Calu3 (cell line): ENCODE data around the gene TRIM63. TPM values are rescaled to one million over a fixed set of nuclear protein-coding genes. Genes with fewer than 3 reads are reported as not detected.

Experiments used
- BruUV-seq: library from RNA; stranded (reverse); fragments of 400-500 nt; replicated peaks from 2 replicates; lab custom pipeline; 2021; lab: Mats Ljungman, UMichigan
- CTCF ChIA-PET: fragments of 300-600 bp; sonication (Branson Sonifier 250); formaldehyde crosslinking; loops from one replicate; lab custom pipeline; 2022; ENCODE audit warnings: antibody characterized with exemption; lab: Charles Lee
- DNase-seq: peaks from one replicate; pipeline ENCODE4 v3.0.0; 2022
- H3K27ac Mint-ChIP-seq: one replicate; pipeline ENCODE4 v1.8.0; 2022; ENCODE audit warnings: mixed read lengths; ENCODE audit not compliant: unreplicated experiment
- H3K27me3 Mint-ChIP-seq: one replicate; pipeline ENCODE4 v1.8.0; 2022; ENCODE audit warnings: mixed read lengths; ENCODE audit not compliant: unreplicated experiment
- H3K36me3 Mint-ChIP-seq: one replicate; pipeline ENCODE4 v1.8.0; 2022; ENCODE audit warnings: mild to moderate bottlenecking, moderate library complexity, mixed read lengths; ENCODE audit not compliant: insufficient read depth, unreplicated experiment
- H3K4me1 Mint-ChIP-seq: one replicate; pipeline ENCODE4 v1.8.0; 2022; ENCODE audit warnings: mild to moderate bottlenecking, low read depth, mixed read lengths; ENCODE audit not compliant: unreplicated experiment
- H3K4me3 Mint-ChIP-seq: one replicate; pipeline ENCODE4 v1.8.0; 2022; ENCODE audit warnings: mild to moderate bottlenecking, low read depth, moderate library complexity, mixed read lengths; ENCODE audit not compliant: unreplicated experiment
- H3K9me3 Mint-ChIP-seq: one replicate; pipeline ENCODE4 v1.8.0; 2022; ENCODE audit warnings: low read depth, mixed read lengths; ENCODE audit not compliant: unreplicated experiment
- CTCF ChIP-seq: fragments of 200-600 bp; IDR thresholded peaks from one replicate; pipeline ENCODE4 v1.8.0; 2022; ENCODE audit warnings: antibody characterized with exemption; ENCODE audit not compliant: unreplicated experiment
- intact Hi-C: fragments of 100-400 bp; cut with micrococcal nuclease; formaldehyde crosslinking; loops from one replicate; pipeline ENCODE4 v1.10.0; 2022; ENCODE audit not compliant: unreplicated experiment
- total RNA-seq: library from RNA; stranded (reverse); gene quantifications from 2 replicates; pipeline ENCODE4 v1.2.3, GENCODE V29; 2022

Gene TRIM63
- total RNA-seq, 1 experiment from 2014 or later, result not detected

GRCh38 chr1:26027716-26028489 lies 39.5 kb downstream of the TRIM63 start:
- CTCF ChIA-PET, result interaction anchor here (0.6 to 0.7 kb wide), 2 partner anchors 82 to 203 kb away, joined by 7 read pairs; no protein-coding TSS in a partner anchor
- intact Hi-C loops, result no loop called here
- peaks cover 49% of the 10 kb centered on the region for H3K27me3 Mint-ChIP-seq
- H3K9me3 Mint-ChIP-seq, result no peaks in the 10 kb centered on the region
- BruUV-seq, result no TSS peak
- H3K36me3 Mint-ChIP-seq, result no peaks in the 10 kb centered on the region
- no peak for DNase-seq
- H3K4me1 Mint-ChIP-seq, result no peaks in the 10 kb centered on the region
- TF ChIP-seq CTCF, result no peak
- H3K4me3 Mint-ChIP-seq, result no peak overlapping the region
- H3K27ac Mint-ChIP-seq, result no peak overlapping the region

- Mint-ChIP-seq H3K27ac (no peak overlapping the region), H3K4me1 (no peaks in the 10 kb centered on the region), H3K9me3 (no peaks in the 10 kb centered on the region), H3K27me3 (peaks cover 37% of the 10 kb centered on the region), H3K36me3 (no peaks in the 10 kb centered on the region), H3K4me3 (no peak overlapping the region)
- intact Hi-C loops, result no loop called here
- CTCF ChIA-PET, result no interaction called here
- no TSS peak for BruUV-seq
- TF ChIP-seq CTCF, result no peak
- no peak for DNase-seq
Observed at GRCh38 chr1:26025517-26025916, 41.9 kb downstream of the TRIM63 start.

- Mint-ChIP-seq H3K4me1 (no peaks in the 10 kb centered on the region), H3K36me3 (no peaks in the 10 kb centered on the region), H3K4me3 (no peak overlapping the region), H3K27me3 (peaks cover 37% of the 10 kb centered on the region), H3K27ac (no peak overlapping the region), H3K9me3 (no peaks in the 10 kb centered on the region)
- no peak for TF ChIP-seq CTCF
- intact Hi-C loops, result no loop called here
- no TSS peak for BruUV-seq
- CTCF ChIA-PET, result no interaction called here
- DNase-seq, result no peak
Observed at GRCh38 chr1:26025060-26025459, 42.4 kb downstream of the TRIM63 start.

- CTCF ChIA-PET, result no interaction called here
- DNase-seq, result no peak
- no peak for TF ChIP-seq CTCF
- no peaks in the 10 kb centered on the region for H3K36me3 Mint-ChIP-seq
- intact Hi-C loops, result no loop called here
- no peak overlapping the region for H3K27ac Mint-ChIP-seq
- H3K9me3 Mint-ChIP-seq, result no peaks in the 10 kb centered on the region
- H3K4me1 Mint-ChIP-seq, result peaks cover under 1% of the 10 kb centered on the region
- peaks cover 30% of the 10 kb centered on the region for H3K27me3 Mint-ChIP-seq
- no TSS peak for BruUV-seq
- no peak overlapping the region for H3K4me3 Mint-ChIP-seq
Observed at GRCh38 chr1:26023826-26024225, 43.6 kb downstream of the TRIM63 start.
